GM19023 (cell line): ENCODE results near the gene PTPRQ.
"Not testable (repeated sequence)": the region's sequence is repeated elsewhere in the genome, so short reads cannot be mapped to it uniquely, and the experiment has no call there.

ENCODE experiments used
- ATAC-seq: cut with Tn5 transposase; IDR thresholded peaks from one replicate; pipeline ENCODE4 v1.9.1; 2021; ENCODE audit warnings: mild to moderate bottlenecking, moderate library complexity; ENCODE audit not compliant: unreplicated experiment

Gene PTPRQ

GRCh38 chr12:80443974-80444666, at the start of gene PTPRQ:
PTPRQ (plus strand) TSS chr12:80444235; CDS start chr12:80444346, 111 bp downstream.
- ATAC-seq = no peak

GRCh38 chr12:80400571-80400991, 43.5 kb upstream of the PTPRQ start:
- ATAC-seq = no peak

GRCh38 chr12:80401191-80401590, 42.8 kb upstream of the PTPRQ start:
- ATAC-seq = no peak

- ATAC-seq = no peak
These were observed 39.4 kb upstream of the PTPRQ start for GRCh38 chr12:80404629-80405028.

- ATAC-seq = no peak
These were observed 37.8 kb upstream of the PTPRQ start for GRCh38 chr12:80406253-80406652.

- ATAC-seq = no peak
These were observed 32.2 kb upstream of the PTPRQ start for GRCh38 chr12:80411787-80412186.

GRCh38 chr12:80412343-80412953, 31.6 kb upstream of the PTPRQ start:
- ATAC-seq = peak; percentile 76

- ATAC-seq = no peak
These were observed 30.6 kb upstream of the PTPRQ start for GRCh38 chr12:80413462-80413861.

- no peak for ATAC-seq
These were observed 28.6 kb upstream of the PTPRQ start for GRCh38 chr12:80415466-80415865.

GRCh38 chr12:80419644-80420043, 24.4 kb upstream of the PTPRQ start:
- ATAC-seq = no peak

- no peak for ATAC-seq
These were observed 24.0 kb upstream of the PTPRQ start for GRCh38 chr12:80420075-80420474.

- no peak for ATAC-seq
These were observed 21.5 kb upstream of the PTPRQ start for GRCh38 chr12:80422550-80422949.

- no peak for ATAC-seq
These were observed 12.0 kb upstream of the PTPRQ start for GRCh38 chr12:80432061-80432460.

- ATAC-seq = no peak
These were observed 2.1 kb upstream of the PTPRQ start for GRCh38 chr12:80441921-80442320.

- no peak for ATAC-seq
These were observed 1.4 kb upstream of the PTPRQ start for GRCh38 chr12:80442426-80443222.

GRCh38 chr12:80445083-80445793, 1.2 kb downstream of the PTPRQ start:
- ATAC-seq = no peak

GRCh38 chr12:80456513-80456912, 12.5 kb downstream of the PTPRQ start:
- no peak for ATAC-seq

GRCh38 chr12:80460972-80461371, 16.9 kb downstream of the PTPRQ start:
- ATAC-seq = no peak

- ATAC-seq = not testable (repeated sequence)
These were observed 17.8 kb downstream of the PTPRQ start for GRCh38 chr12:80461851-80462250.

GRCh38 chr12:80469681-80470080, 25.6 kb downstream of the PTPRQ start:
- no peak for ATAC-seq

GRCh38 chr12:80470403-80470802, 26.4 kb downstream of the PTPRQ start:
- no peak for ATAC-seq
